ENCODE measurements around the gene FTCD.
"Not testable (repeated sequence)": the region's sequence is repeated elsewhere in the genome, so short reads cannot be mapped to it uniquely, and the experiment has no call there.

DNA sequence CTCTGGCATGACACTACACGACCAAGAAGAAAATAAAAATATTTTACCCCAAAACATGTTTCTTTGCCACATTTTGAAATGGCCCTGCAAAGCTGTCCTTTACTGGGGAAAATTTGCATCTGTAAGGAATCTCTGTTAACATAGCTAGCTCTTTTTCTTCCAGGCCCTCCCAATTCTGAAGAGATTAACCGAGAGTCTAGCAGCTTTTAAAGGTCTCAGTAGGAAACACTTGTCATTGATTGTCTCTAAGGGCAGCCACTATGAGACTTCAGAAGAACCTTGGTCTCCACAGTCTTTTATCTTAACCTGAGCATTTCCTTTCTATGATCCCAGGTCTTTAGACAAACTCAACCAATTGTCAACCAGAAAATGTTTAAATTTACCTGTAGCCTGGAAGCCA lies 48.0 kb downstream of the FTCD start:
- TF ChIP-seq, protein P1, sequence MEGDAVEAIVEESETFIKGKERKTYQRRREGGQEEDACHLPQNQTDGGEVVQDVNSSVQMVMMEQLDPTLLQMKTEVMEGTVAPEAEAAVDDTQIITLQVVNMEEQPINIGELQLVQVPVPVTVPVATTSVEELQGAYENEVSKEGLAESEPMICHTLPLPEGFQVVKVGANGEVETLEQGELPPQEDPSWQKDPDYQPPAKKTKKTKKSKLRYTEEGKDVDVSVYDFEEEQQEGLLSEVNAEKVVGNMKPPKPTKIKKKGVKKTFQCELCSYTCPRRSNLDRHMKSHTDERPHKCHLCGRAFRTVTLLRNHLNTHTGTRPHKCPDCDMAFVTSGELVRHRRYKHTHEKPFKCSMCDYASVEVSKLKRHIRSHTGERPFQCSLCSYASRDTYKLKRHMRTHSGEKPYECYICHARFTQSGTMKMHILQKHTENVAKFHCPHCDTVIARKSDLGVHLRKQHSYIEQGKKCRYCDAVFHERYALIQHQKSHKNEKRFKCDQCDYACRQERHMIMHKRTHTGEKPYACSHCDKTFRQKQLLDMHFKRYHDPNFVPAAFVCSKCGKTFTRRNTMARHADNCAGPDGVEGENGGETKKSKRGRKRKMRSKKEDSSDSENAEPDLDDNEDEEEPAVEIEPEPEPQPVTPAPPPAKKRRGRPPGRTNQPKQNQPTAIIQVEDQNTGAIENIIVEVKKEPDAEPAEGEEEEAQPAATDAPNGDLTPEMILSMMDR (conservative IDR thresholded peaks at IDR 0.05; ENCODE audit: low read length), result not testable (repeated sequence)
- not testable (repeated sequence) for TF ChIP-seq EZH2phosphoT487 (IDR thresholded peaks at IDR 0.05; ENCODE audit: borderline replicate concordance, low read depth, low read length)
